GM10266 (cell line): ENCODE measurements around the gene NRG3.

ENCODE experiments used
- DNase-seq: peaks from one replicate; pipeline ENCODE4 v3.0.0; 2012; ENCODE audit errors: extremely low spot score
- CTCF ChIP-seq: IDR thresholded peaks from 2 replicates; pipeline ENCODE4 v1.5.1; 2012; ENCODE audit warnings: mild to moderate bottlenecking, low read depth; ENCODE audit not compliant: control insufficient read depth, insufficient read depth; ENCODE audit errors: missing control alignments

The NRG3 gene

DNA sequence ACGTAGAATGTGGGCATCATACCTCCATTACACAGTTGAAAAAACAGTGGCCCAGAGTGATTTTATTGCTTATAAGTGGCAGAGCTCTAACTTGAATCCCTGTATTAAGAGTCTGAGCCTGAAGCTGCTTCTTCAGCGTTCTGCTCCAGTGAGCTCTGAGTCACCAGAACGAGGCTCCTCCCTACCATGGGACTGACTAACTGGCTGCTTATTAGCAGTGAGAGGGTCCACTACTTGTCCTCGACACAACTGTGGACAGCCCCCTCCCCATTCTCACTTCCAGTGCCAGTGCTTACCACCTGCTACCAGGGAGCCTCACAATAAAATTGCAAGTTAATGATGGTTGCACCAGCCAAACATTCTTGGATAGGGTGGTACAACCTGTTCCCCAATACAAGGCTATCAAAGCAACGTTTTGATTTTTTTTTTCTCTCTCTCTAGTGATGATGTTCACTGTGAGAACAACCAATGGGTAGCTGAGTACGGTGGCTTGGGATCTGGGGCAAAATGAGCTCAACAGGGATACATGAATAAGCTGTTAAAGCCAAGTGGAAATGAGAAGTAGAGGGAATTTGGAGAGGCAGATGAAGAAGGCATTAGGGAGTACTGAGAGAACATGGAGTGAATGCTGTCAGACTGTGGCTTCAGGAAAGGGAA, 2.7 kb upstream of the NRG3 start:
- no peak for TF ChIP-seq CTCF

GRCh38 chr10:81873231-81873931, 1.6 kb upstream of the NRG3 start:
- no peak for TF ChIP-seq CTCF

More for the DNA sequence above, 2.7 kb upstream of the NRG3 start:
- no peak for DNase-seq

GRCh38 chr10:81873932-81874816, 820 bp upstream of the NRG3 start:
- TF ChIP-seq CTCF = no peak

More at GRCh38 chr10:81873231-81873931, 1.6 kb upstream of the NRG3 start:
- no peak for DNase-seq

DNA sequence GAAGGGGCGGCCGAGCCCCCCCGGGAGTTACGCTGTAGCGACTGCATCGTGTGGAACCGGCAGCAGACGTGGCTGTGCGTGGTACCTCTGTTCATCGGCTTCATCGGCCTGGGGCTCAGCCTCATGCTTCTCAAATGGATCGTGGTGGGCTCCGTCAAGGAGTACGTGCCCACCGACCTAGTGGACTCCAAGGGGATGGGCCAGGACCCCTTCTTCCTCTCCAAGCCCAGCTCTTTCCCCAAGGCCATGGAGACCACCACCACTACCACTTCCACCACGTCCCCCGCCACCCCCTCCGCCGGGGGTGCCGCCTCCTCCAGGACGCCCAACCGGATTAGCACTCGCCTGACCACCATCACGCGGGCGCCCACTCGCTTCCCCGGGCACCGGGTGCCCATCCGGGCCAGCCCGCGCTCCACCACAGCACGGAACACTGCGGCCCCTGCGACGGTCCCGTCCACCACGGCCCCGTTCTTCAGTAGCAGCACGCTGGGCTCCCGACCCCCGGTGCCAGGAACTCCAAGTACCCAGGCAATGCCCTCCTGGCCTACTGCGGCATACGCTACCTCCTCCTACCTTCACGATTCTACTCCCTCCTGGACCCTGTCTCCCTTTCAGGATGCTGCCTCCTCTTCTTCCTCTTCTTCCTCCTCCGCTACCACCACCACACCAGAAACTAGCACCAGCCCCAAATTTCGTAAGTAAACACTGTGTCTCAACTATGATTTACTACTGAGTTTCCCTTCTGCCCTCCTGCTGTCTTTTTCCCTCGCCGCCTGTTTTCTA, 666 bp downstream of the NRG3 start:
- DNase-seq = no peak
- no peak for TF ChIP-seq CTCF

More at GRCh38 chr10:81873932-81874816, 820 bp upstream of the NRG3 start:
- DNase-seq = no peak

GRCh38 chr10:81876253-81877077, 1.5 kb downstream of the NRG3 start:
- no peak for DNase-seq
- TF ChIP-seq CTCF = no peak

- TF ChIP-seq CTCF = no peak
- no peak for DNase-seq
Measured at GRCh38 chr10:81877596-81877995, 2.6 kb downstream of the NRG3 start.
